WTC11 (cell line): ENCODE results near the gene COL18A1. TPM values are rescaled to one million over a fixed set of nuclear protein-coding genes. Genes with fewer than 3 reads are reported as not detected.

Experiments
- ATAC-seq: fragments of 200-7000 bp; cut with Tn5 transposase; 2 replicates; pipeline ENCODE4 v1.10.0; 2021; ENCODE audit warnings: mild to moderate bottlenecking, moderate library complexity
- CTCF ChIA-PET: fragments of 300-600 bp; sonication (Branson Sonifier 250); formaldehyde crosslinking; loops from one replicate; lab custom pipeline; 2021; ENCODE audit warnings: antibody characterized with exemption; lab: Charles Lee
- POLR2A ChIA-PET: fragments of 350-600 bp; sonication (Branson Sonifier 250); formaldehyde crosslinking; loops from one replicate; lab custom pipeline; 2021; ENCODE audit warnings: antibody characterized with exemption; lab: Charles Lee
- DNase-seq: peaks from one replicate; pipeline ENCODE4 v3.0.0; 2021; ENCODE audit warnings: low spot score
- H3K27ac Mint-ChIP-seq: 2 replicates; pipeline ENCODE4 v1.8.0; 2021; ENCODE audit warnings: mixed read lengths
- H3K27me3 Mint-ChIP-seq: 2 replicates; pipeline ENCODE4 v1.8.0; 2021; ENCODE audit warnings: low read depth, mild to moderate bottlenecking, moderate library complexity, mixed read lengths
- H3K36me3 Mint-ChIP-seq: 2 replicates; pipeline ENCODE4 v1.8.0; 2021; ENCODE audit warnings: mixed read lengths
- H3K4me1 Mint-ChIP-seq: 2 replicates; pipeline ENCODE4 v1.8.0; 2022; ENCODE audit warnings: mixed read lengths
- H3K4me3 Mint-ChIP-seq: 2 replicates; pipeline ENCODE4 v1.8.0; 2021; ENCODE audit warnings: mild to moderate bottlenecking, moderate library complexity, mixed read lengths
- H3K9me3 Mint-ChIP-seq: 2 replicates; pipeline ENCODE4 v1.8.0; 2021; ENCODE audit warnings: mixed read lengths
- ARID4B ChIP-seq: sonication (generic); formaldehyde crosslinking; IDR thresholded peaks from 2 replicates; pipeline ENCODE4 v1.8.0; 2023; ENCODE audit warnings: missing genetic modification reagents, mild to moderate bottlenecking, borderline replicate concordance
- EMX1 ChIP-seq: fragments of 250-450 bp; sonication (Bioruptor Pico); IDR thresholded peaks from 2 replicates; pipeline ENCODE4 v1.8.0; 2021; ENCODE audit warnings: mild to moderate bottlenecking
- ERG ChIP-seq: fragments of 250-450 bp; sonication (Bioruptor Pico); IDR thresholded peaks from 2 replicates; pipeline ENCODE4 v1.8.0; 2021; ENCODE audit warnings: mild to moderate bottlenecking
- KAT7 ChIP-seq: sonication (generic); formaldehyde crosslinking; IDR thresholded peaks from 2 replicates; pipeline ENCODE4 v1.8.1; 2023; ENCODE audit warnings: missing genetic modification reagents, mild to moderate bottlenecking, borderline replicate concordance
- PRDM15 ChIP-seq: sonication (generic); formaldehyde crosslinking; IDR thresholded peaks from 2 replicates; pipeline ENCODE4 v1.8.0; 2022; ENCODE audit warnings: missing genetic modification reagents
- TCF7 ChIP-seq: sonication (generic); formaldehyde crosslinking; IDR thresholded peaks from 2 replicates; pipeline ENCODE4 v1.8.0; 2022; ENCODE audit warnings: mild to moderate bottlenecking, low read depth, missing genetic modification reagents, moderate library complexity
- ZNF416 ChIP-seq: fragments of 250-450 bp; sonication (Bioruptor Pico); IDR thresholded peaks from 2 replicates; pipeline ENCODE4 v1.9.0; 2021; ENCODE audit warnings: mild to moderate bottlenecking, inconsistent platforms
- total RNA-seq: library from RNA; stranded (reverse); gene quantifications from 3 replicates; pipeline ENCODE4 v1.2.3, GENCODE V29; 2021
- TF ChIP-seq, protein P1 (sequence below): fragments of 250-450 bp; sonication (Bioruptor Pico); IDR thresholded peaks from 2 replicates; pipeline ENCODE4 v1.9.0; 2021; ENCODE audit warnings: mild to moderate bottlenecking
- TF ChIP-seq, protein P2 (sequence below): fragments of 200-600 bp; IDR thresholded peaks from 2 replicates; pipeline ENCODE4 v1.8.0; 2022; ENCODE audit warnings: antibody characterized with exemption
- TF ChIP-seq, protein P3 (sequence below): fragments of 250-450 bp; sonication (Bioruptor Pico); IDR thresholded peaks from 2 replicates; pipeline ENCODE4 v1.9.0; 2021; ENCODE audit warnings: mild to moderate bottlenecking

The COL18A1 gene
- total RNA-seq, 1 experiment from 2014 or later: 231 TPM

DNA sequence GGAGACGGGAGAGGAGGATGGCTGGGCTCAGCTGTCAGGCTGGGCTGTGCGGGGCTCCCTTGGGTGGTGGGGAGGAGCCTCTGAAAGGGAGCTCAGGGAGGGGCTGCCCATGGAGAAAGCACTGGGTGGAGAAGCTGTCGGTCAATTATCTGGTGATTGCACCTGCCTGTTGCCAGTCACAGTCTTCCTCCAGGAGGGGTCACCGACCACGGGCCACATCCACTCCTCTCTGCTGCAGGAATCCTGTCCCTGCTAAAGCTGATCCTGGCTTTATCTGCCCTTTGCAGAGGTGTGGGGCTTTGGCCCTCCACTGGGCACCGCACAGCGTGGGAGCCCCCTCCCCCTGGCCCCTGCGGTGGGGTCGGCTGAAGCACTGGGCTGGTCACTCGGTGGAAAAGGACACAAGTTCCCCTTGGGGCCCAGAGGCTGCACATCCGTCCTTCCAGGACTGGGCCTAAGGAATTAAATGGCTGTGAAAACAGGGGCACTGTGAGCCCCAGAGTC, 21.8 kb upstream of the COL18A1 start (continued):
- TF ChIP-seq, protein P1, sequence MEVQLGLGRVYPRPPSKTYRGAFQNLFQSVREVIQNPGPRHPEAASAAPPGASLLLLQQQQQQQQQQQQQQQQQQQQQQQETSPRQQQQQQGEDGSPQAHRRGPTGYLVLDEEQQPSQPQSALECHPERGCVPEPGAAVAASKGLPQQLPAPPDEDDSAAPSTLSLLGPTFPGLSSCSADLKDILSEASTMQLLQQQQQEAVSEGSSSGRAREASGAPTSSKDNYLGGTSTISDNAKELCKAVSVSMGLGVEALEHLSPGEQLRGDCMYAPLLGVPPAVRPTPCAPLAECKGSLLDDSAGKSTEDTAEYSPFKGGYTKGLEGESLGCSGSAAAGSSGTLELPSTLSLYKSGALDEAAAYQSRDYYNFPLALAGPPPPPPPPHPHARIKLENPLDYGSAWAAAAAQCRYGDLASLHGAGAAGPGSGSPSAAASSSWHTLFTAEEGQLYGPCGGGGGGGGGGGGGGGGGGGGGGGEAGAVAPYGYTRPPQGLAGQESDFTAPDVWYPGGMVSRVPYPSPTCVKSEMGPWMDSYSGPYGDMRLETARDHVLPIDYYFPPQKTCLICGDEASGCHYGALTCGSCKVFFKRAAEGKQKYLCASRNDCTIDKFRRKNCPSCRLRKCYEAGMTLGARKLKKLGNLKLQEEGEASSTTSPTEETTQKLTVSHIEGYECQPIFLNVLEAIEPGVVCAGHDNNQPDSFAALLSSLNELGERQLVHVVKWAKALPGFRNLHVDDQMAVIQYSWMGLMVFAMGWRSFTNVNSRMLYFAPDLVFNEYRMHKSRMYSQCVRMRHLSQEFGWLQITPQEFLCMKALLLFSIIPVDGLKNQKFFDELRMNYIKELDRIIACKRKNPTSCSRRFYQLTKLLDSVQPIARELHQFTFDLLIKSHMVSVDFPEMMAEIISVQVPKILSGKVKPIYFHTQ (CRISPR knock-in tag): no peak
- TF ChIP-seq KAT7 (CRISPR knock-in tag) (no peak), EMX1 (CRISPR knock-in tag) (no peak), PRDM15 (CRISPR knock-in tag) (no peak)

DNA sequence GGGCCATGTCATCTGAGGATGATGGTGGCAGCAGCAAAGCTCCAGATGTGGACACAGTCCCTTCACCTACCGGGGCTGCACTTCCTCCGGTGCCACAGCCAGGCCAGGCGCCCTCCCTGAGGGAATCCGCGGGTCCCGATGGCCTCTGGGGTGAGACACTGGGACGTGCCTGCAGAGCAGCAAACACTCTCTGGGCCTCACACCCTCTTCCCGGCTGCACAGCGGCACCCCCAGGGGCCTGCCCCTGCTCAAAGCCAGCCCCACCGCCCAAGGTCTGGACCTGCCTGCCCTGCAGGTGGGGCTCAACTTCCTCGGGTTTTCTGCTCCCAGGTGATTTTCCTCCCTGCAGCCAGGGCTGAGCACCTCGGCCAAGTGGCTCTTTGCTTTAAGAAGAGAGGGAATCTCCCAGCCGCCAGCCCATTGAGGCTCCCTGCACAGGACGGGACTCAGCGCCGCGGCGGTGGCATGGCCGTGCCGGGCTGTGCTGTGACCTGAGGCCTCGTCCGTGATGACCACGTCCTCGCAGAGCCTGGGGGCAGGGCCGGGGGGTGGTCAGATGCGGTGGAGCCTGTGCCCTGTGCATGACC, 21.3 kb upstream of the COL18A1 start:
- ATAC-seq (peak; percentile 74), DNase-seq (peak; percentile 62)
- Mint-ChIP-seq H3K27me3 (peaks cover 6% of the 10 kb centered on the region), H3K4me3 (no peak overlapping the region), H3K4me1 (peaks cover 13% of the 10 kb centered on the region), H3K27ac (no peak overlapping the region), H3K36me3 (no peaks in the 10 kb centered on the region), H3K9me3 (peaks cover 6% of the 10 kb centered on the region; the same call in 1 of the 2 replicates)
- CTCF ChIA-PET: interaction anchor here (0.5 to 0.8 kb wide), 2 partner anchors 24 to 500 kb away, joined by 3 read pairs; no protein-coding TSS in a partner anchor
- TF ChIP-seq, protein P2, sequence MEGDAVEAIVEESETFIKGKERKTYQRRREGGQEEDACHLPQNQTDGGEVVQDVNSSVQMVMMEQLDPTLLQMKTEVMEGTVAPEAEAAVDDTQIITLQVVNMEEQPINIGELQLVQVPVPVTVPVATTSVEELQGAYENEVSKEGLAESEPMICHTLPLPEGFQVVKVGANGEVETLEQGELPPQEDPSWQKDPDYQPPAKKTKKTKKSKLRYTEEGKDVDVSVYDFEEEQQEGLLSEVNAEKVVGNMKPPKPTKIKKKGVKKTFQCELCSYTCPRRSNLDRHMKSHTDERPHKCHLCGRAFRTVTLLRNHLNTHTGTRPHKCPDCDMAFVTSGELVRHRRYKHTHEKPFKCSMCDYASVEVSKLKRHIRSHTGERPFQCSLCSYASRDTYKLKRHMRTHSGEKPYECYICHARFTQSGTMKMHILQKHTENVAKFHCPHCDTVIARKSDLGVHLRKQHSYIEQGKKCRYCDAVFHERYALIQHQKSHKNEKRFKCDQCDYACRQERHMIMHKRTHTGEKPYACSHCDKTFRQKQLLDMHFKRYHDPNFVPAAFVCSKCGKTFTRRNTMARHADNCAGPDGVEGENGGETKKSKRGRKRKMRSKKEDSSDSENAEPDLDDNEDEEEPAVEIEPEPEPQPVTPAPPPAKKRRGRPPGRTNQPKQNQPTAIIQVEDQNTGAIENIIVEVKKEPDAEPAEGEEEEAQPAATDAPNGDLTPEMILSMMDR: no peak
- TF ChIP-seq ZNF416 (CRISPR knock-in tag) (no peak), ERG (no peak), TCF7 (CRISPR knock-in tag) (no peak), ARID4B (CRISPR knock-in tag) (no peak)
- TF ChIP-seq, protein P3, sequence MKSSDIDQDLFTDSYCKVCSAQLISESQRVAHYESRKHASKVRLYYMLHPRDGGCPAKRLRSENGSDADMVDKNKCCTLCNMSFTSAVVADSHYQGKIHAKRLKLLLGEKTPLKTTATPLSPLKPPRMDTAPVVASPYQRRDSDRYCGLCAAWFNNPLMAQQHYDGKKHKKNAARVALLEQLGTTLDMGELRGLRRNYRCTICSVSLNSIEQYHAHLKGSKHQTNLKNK (CRISPR knock-in tag): no peak
- POLR2A ChIA-PET: no interaction called here
